ENCODE results near the gene CLTCL1. TPM values are rescaled to one million over a fixed set of nuclear protein-coding genes. Genes with fewer than 3 reads are reported as not detected.

Gene CLTCL1
- polyA plus RNA-seq, 3 donors from 2014 or later = 0.06 to 0.37 (median 0.19) TPM

DNA sequence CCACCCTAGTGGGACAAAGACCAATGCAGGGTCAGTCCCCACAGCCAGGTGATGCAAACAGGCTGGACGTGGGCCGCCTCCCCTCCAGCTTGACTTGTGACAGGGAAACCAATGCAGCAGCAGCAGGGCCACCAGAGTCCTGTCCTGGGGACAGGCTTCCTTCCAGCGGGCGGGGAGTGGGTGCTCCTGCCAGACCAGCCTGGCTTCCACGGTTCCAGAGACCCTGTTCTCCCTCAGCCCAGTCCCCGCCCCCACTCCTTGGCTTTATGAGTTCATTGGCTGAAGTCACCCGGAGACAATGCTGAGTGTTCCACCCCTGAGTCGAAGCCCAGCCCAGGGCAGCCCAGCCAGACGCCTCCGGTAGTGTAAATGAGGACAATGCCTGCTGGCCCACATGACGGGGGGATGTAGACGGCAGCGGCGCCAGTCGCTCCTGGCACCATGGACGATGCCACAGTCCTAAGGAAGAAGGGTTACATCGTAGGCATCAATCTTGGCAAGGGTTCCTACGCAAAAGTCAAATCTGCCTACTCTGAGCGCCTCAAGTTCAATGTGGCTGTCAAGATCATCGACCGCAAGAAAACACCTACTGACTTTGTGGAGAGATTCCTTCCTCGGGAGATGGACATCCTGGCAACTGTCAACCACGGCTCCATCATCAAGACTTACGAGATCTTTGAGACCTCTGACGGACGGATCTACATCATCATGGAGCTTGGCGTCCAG is 160.4 kb downstream of the CLTCL1 start, which contains the start of gene TSSK2:
TSS of gene TSSK2 (plus strand) at position 350 of the 726 bp plus-strand sequence. CDS start at position 442, 92 bp downstream.
- no peaks in the 10 kb centered on the region for H3K4me1 Mint-ChIP-seq
- no peak for DNase-seq
- peaks cover 5 to 8% (median 5%) of the 10 kb centered on the region in 3 donors for H3K36me3 Mint-ChIP-seq
- H3K27ac Mint-ChIP-seq = no peak within 1 kb of the TSS
- peaks cover 2 to 5% (median 5%) of the 10 kb centered on the region in 3 donors for H3K27me3 Mint-ChIP-seq (ENCODE audit: low read depth in 3 of 3)
- H3K9me3 Mint-ChIP-seq = no peaks in the 10 kb centered on the region
- H3K4me3 Mint-ChIP-seq = no peak within 1 kb of the TSS

DNA sequence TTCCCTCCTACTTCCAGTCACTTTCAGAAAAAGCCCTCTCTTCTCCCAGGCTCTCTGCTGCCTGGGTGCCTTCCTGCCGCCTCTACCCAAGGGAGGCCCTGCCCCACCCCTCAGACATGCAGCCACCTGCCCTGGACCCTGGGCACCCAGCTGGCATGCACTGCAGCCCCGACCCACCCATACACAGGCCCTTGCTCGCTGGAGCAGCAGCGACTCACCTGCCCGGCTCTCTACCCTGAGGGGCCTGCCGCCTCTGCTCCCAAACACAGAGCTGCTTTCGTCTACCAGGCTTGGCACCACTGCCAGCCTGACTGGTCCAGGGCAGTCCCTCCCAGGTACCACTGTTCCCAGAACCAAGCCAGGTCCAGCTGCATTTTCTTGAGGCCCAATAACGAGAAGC is 161.6 kb downstream of the CLTCL1 start:
- Mint-ChIP-seq H3K36me3 (no peaks in the 10 kb centered on the region), H3K27me3 (ENCODE audit: low read depth in 3 of 3) (peaks cover 2% of the 10 kb centered on the region in 3 donors), H3K9me3 (no peaks in the 10 kb centered on the region), H3K27ac (no peak overlapping the region), H3K4me3 (no peak overlapping the region), H3K4me1 (no peaks in the 10 kb centered on the region)
- DNase-seq = no peak

Other genes with a start within 250 kb of the CLTCL1 start
- 10 to 100 TPM; 19.4 to 51.7 (median 31.6) TPM for gene DGCR2, start 169.3 kb downstream of the CLTCL1 start, polyA plus RNA-seq
- gene TSSK2, start 160.4 kb downstream of the CLTCL1 start, polyA plus RNA-seq = not detected
- 10 to 100 TPM in 1 of 3 donors, 1 to 10 TPM in 2; 1.6 to 13.2 (median 4.8) TPM for gene ESS2, start 147.1 kb downstream of the CLTCL1 start, polyA plus RNA-seq
- gene GSC2, start 141.4 kb downstream of the CLTCL1 start, polyA plus RNA-seq = not detected
- gene SLC25A1, start 113.0 kb downstream of the CLTCL1 start, polyA plus RNA-seq = 10 to 100 TPM; 53.6 to 78.7 (median 57.6) TPM
- 10 to 100 TPM in 1 of 3 donors, 1 to 10 TPM in 2; 4.3 to 11.5 (median 5.2) TPM for gene HIRA, start 140.0 kb upstream of the CLTCL1 start, polyA plus RNA-seq
- gene MRPL40, start 140.8 kb upstream of the CLTCL1 start, polyA plus RNA-seq = 10 to 100 TPM; 64.7 to 85.1 (median 77.9) TPM
- gene C22orf39, start 156.0 kb upstream of the CLTCL1 start, polyA plus RNA-seq = 10 to 100 TPM; 67.8 to 75.5 (median 71.0) TPM
- 100 to 1,000 TPM; 106 to 176 (median 142) TPM for gene UFD1, start 187.5 kb upstream of the CLTCL1 start, polyA plus RNA-seq
- 1 to 10 TPM in 2 of 3 donors, not detected in 1; 3.1 to 3.5 TPM for gene CDC45, start 188.2 kb upstream of the CLTCL1 start, polyA plus RNA-seq
- gene CLDN5, start 232.7 kb upstream of the CLTCL1 start, polyA plus RNA-seq = 1 to 10 TPM in 1 of 3 donors, under 1 TPM in 1, not detected in 1; 0.46 to 3.6 TPM

Data from immature natural killer cell (primary cell).